ENCODE data around the gene SLC5A10.
"Not testable (repeated sequence)": the region's sequence is repeated elsewhere in the genome, so short reads cannot be mapped to it uniquely, and the experiment has no call there.

SLC5A10 gene

GRCh38 chr17:18951941-18952842, at the start of gene SLC5A10:
Gene SLC5A10 (plus strand): TSS chr17:18952165. CDS start chr17:18952206, 41 bp downstream.
- peak; percentile 14 for DNase-seq

- no peak for DNase-seq
These were observed 47.5 kb upstream of the SLC5A10 start for GRCh38 chr17:18904482-18904881.

- no peak for DNase-seq
These were observed 46.7 kb upstream of the SLC5A10 start for GRCh38 chr17:18905226-18905625.

GRCh38 chr17:18910326-18910725, 41.6 kb upstream of the SLC5A10 start:
- no peak for DNase-seq

- no peak for DNase-seq
These were observed 41.1 kb upstream of the SLC5A10 start for GRCh38 chr17:18910881-18911280.

GRCh38 chr17:18916816-18917500, 35.0 kb upstream of the SLC5A10 start:
- DNase-seq = no peak

GRCh38 chr17:18917506-18918032, 34.4 kb upstream of the SLC5A10 start:
- no peak for DNase-seq

GRCh38 chr17:18919963-18920362, 32.0 kb upstream of the SLC5A10 start:
- DNase-seq = no peak

GRCh38 chr17:18920911-18921441, 31.0 kb upstream of the SLC5A10 start:
- DNase-seq = no peak

- no peak for DNase-seq
These were observed 30.5 kb upstream of the SLC5A10 start for GRCh38 chr17:18921485-18921884.

- no peak for DNase-seq
These were observed 30.0 kb upstream of the SLC5A10 start for GRCh38 chr17:18921912-18922451.

- DNase-seq = not testable (repeated sequence)
These were observed 29.4 kb upstream of the SLC5A10 start for GRCh38 chr17:18922596-18922995.

- no peak for DNase-seq
These were observed 26.8 kb upstream of the SLC5A10 start for GRCh38 chr17:18925187-18925586.

GRCh38 chr17:18928628-18929125, 23.3 kb upstream of the SLC5A10 start:
- DNase-seq = no peak

GRCh38 chr17:18932360-18933055, 19.5 kb upstream of the SLC5A10 start:
- no peak for DNase-seq

GRCh38 chr17:18933102-18934058, 18.6 kb upstream of the SLC5A10 start:
- no peak for DNase-seq

- DNase-seq = no peak
These were observed 13.8 kb upstream of the SLC5A10 start for GRCh38 chr17:18937981-18938691.

GRCh38 chr17:18938692-18939023, 13.3 kb upstream of the SLC5A10 start:
- DNase-seq = no peak

- DNase-seq = no peak
These were observed 7.3 kb upstream of the SLC5A10 start for GRCh38 chr17:18944646-18945045.

- no peak for DNase-seq
These were observed 5.4 kb upstream of the SLC5A10 start for GRCh38 chr17:18946536-18946935.

- DNase-seq = no peak
These were observed 4.1 kb upstream of the SLC5A10 start for GRCh38 chr17:18947866-18948265.

All from DMS53 (cell line).